ENCODE results near the gene VPS39. TPM values are rescaled to one million over a fixed set of nuclear protein-coding genes. Genes with fewer than 3 reads are reported as not detected.
A peak's percentile ranks its signal among the peaks of the same experiment; 100 is the strongest.

Gene VPS39
- total and polyA plus RNA-seq, 2 of the 8 experiments (the other 6 are each of a cell fraction or from before 2014, with no cell fraction given) = 34.4 to 36.6 TPM

DNA sequence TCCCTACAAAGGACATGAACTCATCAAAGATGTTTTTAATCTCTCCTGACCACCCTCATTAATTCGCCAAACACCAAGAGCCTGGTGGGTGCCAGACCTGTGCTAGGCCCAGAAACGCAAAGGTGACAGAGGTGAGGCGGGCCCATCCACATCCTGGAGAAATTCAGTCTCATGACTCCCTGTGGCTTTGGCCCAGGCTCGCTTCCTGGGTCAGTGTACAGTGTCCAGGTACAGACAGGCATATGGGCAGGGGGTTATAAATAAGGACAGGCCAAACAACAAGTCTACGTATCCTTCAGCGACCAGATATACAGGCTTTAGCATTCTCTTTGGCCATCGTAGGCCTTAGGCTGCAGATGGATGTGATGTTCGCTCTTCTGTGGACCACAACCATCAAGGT is 50.7 kb downstream of the VPS39 start:
- POLR2A ChIA-PET (ENCODE audit: partially characterized antibody) = interaction anchor here (1.3 kb wide), 1 partner anchor 51 kb away, joined by 3 read pairs; the partner anchor contains the start of gene VPS39
- no peak for FAIRE-seq
- Histone ChIP-seq H3K4ac (replicated peaks; ENCODE audit: insufficient read length, low read depth, low read length) (no peak overlapping the region), H3K14ac (ENCODE audit: insufficient read length) (no peak overlapping the region), H2AK5ac (ENCODE audit: low read depth, low read length) (no peak overlapping the region), H2BK5ac (ENCODE audit: low read depth, low read length) (peak overlapping the region; percentile 8; the same call in 1 of the 2 replicates), H4K5ac (ENCODE audit: insufficient read length, low read depth, low read length) (no peak overlapping the region), H2BK12ac (ENCODE audit: low read depth, low read length) (no peak overlapping the region), H2BK20ac (ENCODE audit: low read length) (no peak overlapping the region), H4K8ac (ENCODE audit: extremely low read depth, insufficient read depth, low read length) (no peak overlapping the region), H3K4me3 (ENCODE audit: extremely low read depth in 1 of 4, insufficient read depth in 2 of 4, low read depth in 3 of 4, low read length in 4 of 4) (no peak overlapping the region), H2BK15ac (ENCODE audit: low read length) (no peak overlapping the region), H3K9me3 (ENCODE audit: insufficient read depth in 2 of 2, low read depth in 1 of 2, low read length in 1 of 2) (no peaks in the 10 kb centered on the region), H3K23ac (ENCODE audit: insufficient read length) (no peak overlapping the region), H4K20me1 (replicated peaks in 1 of 2; ENCODE audit: control insufficient read depth in 1 of 2, insufficient read depth in 2 of 2, low read length in 2 of 2) (peaks cover 0 to 6% of the 10 kb centered on the region in 2 experiments), H2AFZ (ENCODE audit: low read length) (no peak overlapping the region), H3K36me3 (ENCODE audit: control insufficient read depth in 2 of 4, insufficient read depth in 4 of 4, low read length in 3 of 4) (peaks cover 9 to 23% (median 20%) of the 10 kb centered on the region in 4 experiments), H3K4me1 (replicated peaks in 1 of 4; ENCODE audit: control insufficient read depth in 3 of 4, insufficient read depth in 4 of 4, low read length in 3 of 4) (no peaks in the 10 kb centered on the region; a peak in 1 of 7 replicates), H3K23me2 (ENCODE audit: low read depth, low read length) (no peaks in the 10 kb centered on the region), H3K27me3 (replicated peaks in 1 of 4; ENCODE audit: control insufficient read depth in 3 of 4, extremely low read depth in 1 of 4, insufficient read depth in 3 of 4, low read length in 3 of 4) (no peaks in the 10 kb centered on the region), H3K27ac (ENCODE audit: low read depth, low read length) (no peak overlapping the region), H3K56ac (replicated peaks; ENCODE audit: insufficient read length, low read depth, low read length) (no peak overlapping the region), H3K79me1 (ENCODE audit: low read depth, low read length) (no peaks in the 10 kb centered on the region), H3K9ac (replicated peaks in 1 of 4; ENCODE audit: extremely low read depth in 1 of 4, low read depth in 3 of 4, low read length in 3 of 4) (no peak overlapping the region), H2BK120ac (replicated peaks; ENCODE audit: low read depth, low read length) (no peak overlapping the region), H4K91ac (replicated peaks; ENCODE audit: insufficient read length, low read length) (no peak overlapping the region), H3K18ac (ENCODE audit: extremely low read depth, low read length) (no peak overlapping the region), H3K79me2 (ENCODE audit: control insufficient read depth in 1 of 2, insufficient read depth in 2 of 2, low read length in 2 of 2) (no peaks in the 10 kb centered on the region), H3K4me2 (ENCODE audit: insufficient read depth in 1 of 2, low read depth in 2 of 2, low read length in 2 of 2) (no peak overlapping the region)
- CTCF ChIA-PET (ENCODE audit: partially characterized antibody) = interaction anchor here (0.8 to 2.5 kb wide), 6 partner anchors 10 to 169 kb away, joined by 3 to 11 read pairs (median 4); no protein-coding TSS in a partner anchor
- no peak for DNase-seq (ENCODE audit: low read depth in 1 of 2, low spot score in 2 of 2)
- WGBS, 2 experiments (ENCODE audit: extremely low coverage in 1 of 2, insufficient coverage in 1 of 2, insufficient read length in 1 of 2, insufficient replicate concordance in 2 of 2, low coverage in 1 of 2, low lambda C conversion rate in 2 of 2, missing lambda C conversion rate in 1 of 2) = 90% methylated on average over 8 of the region's 8 CpGs; no CpG with 5 or more reads in 1 of the 2 experiments
- TF ChIP-seq SIN3A (conservative IDR thresholded peaks at IDR 0.05 in 1 of 2, IDR thresholded peaks at IDR 0.05 in 1 of 2; ENCODE audit: low read depth in 1 of 2, low read length in 2 of 2) = no peak
- no peak for TF ChIP-seq TAF7 (optimal IDR thresholded peaks at IDR 0.05; ENCODE audit: borderline replicate concordance, low read depth, low read length)
- TF ChIP-seq EGR1 (IDR thresholded peaks at IDR 0.05; ENCODE audit: borderline replicate concordance, low read depth, low read length) = no peak
- TF ChIP-seq EZH2 (IDR thresholded peaks at IDR 0.05; ENCODE audit: low read depth, low read length, severe bottlenecking) = no peak
- TF ChIP-seq NRF1 (IDR thresholded peaks at IDR 0.05; ENCODE audit: low read depth, low read length) = no peak
- no peak for TF ChIP-seq RXRA (IDR thresholded peaks at IDR 0.05; ENCODE audit: insufficient read depth, low read depth, low read length)
- no peak for TF ChIP-seq KDM5A (IDR thresholded peaks at IDR 0.05; ENCODE audit: low read length)
- TF ChIP-seq, protein P1, sequence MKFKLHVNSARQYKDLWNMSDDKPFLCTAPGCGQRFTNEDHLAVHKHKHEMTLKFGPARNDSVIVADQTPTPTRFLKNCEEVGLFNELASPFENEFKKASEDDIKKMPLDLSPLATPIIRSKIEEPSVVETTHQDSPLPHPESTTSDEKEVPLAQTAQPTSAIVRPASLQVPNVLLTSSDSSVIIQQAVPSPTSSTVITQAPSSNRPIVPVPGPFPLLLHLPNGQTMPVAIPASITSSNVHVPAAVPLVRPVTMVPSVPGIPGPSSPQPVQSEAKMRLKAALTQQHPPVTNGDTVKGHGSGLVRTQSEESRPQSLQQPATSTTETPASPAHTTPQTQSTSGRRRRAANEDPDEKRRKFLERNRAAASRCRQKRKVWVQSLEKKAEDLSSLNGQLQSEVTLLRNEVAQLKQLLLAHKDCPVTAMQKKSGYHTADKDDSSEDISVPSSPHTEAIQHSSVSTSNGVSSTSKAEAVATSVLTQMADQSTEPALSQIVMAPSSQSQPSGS (IDR thresholded peaks at IDR 0.05; ENCODE audit: low read length) = no peak
- TF ChIP-seq, protein P2, sequence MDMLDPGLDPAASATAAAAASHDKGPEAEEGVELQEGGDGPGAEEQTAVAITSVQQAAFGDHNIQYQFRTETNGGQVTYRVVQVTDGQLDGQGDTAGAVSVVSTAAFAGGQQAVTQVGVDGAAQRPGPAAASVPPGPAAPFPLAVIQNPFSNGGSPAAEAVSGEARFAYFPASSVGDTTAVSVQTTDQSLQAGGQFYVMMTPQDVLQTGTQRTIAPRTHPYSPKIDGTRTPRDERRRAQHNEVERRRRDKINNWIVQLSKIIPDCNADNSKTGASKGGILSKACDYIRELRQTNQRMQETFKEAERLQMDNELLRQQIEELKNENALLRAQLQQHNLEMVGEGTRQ (IDR thresholded peaks at IDR 0.05; ENCODE audit: low read length) = no peak
- no peak for TF ChIP-seq SP1 (IDR thresholded peaks at IDR 0.05; ENCODE audit: low read depth, low read length)
